Gastroesophageal sphincter (tissue), 4 donors: ENCODE results near the gene IRF8. TPM values are rescaled to one million over a fixed set of nuclear protein-coding genes. Genes with fewer than 3 reads are reported as not detected.

ENCODE experiments used
- ATAC-seq: fragments of 150-250 bp; one replicate; pipeline ENCODE4 v1.9.1; 2016; ENCODE audit warnings: mild to moderate bottlenecking, moderate library complexity
- H3K27ac ChIP-seq, 4 donors: fragments of 200-600 bp; sonication (generic) in 3 of 4; 1 replicate in 3 of 4; 2 replicates in 1 of 4; pipeline ENCODE4 v1.5.1; 2016 to 2019
- H3K27me3 ChIP-seq: fragments of 200-600 bp; sonication (generic); one replicate; pipeline ENCODE4 v1.5.1; 2019
- H3K36me3 ChIP-seq, 2 donors: fragments of 200-600 bp; sonication (generic); one replicate each; pipeline ENCODE4 v1.5.1; 2019; ENCODE audit warnings: control low read depth in 1 of 2
- H3K4me1 ChIP-seq, 3 donors: fragments of 200-600 bp; sonication (generic); 1 replicate in 2 of 3; 2 replicates in 1 of 3; pipeline ENCODE4 v1.5.1; 2016 to 2019; ENCODE audit warnings: control low read depth in 2 of 3
- H3K4me3 ChIP-seq, 2 donors: fragments of 200-600 bp; sonication (generic); one replicate each; pipeline ENCODE4 v1.5.1; 2019; ENCODE audit warnings: mild to moderate bottlenecking in 1 of 2, moderate library complexity in 1 of 2
- H3K9me3 ChIP-seq, 3 donors: fragments of 200-600 bp; sonication (generic); one replicate each; pipeline ENCODE4 v1.5.1; 2017 to 2019; ENCODE audit warnings: control low read depth in 2 of 3
- EP300 ChIP-seq: sonication (generic); formaldehyde crosslinking; IDR thresholded peaks from one replicate; pipeline ENCODE4 v1.6.1; 2017; ENCODE audit warnings: antibody characterized with exemption, mild to moderate bottlenecking
- POLR2A ChIP-seq, 2 donors: fragments of 450-650 bp; IDR thresholded peaks; one replicate each; pipeline ENCODE4 v1.6.1; 2017; ENCODE audit warnings: antibody characterized with exemption in 2 of 2, mild to moderate bottlenecking in 2 of 2, moderate library complexity in 1 of 2
- POLR2AphosphoS5 ChIP-seq: sonication (generic); formaldehyde crosslinking; IDR thresholded peaks from one replicate; pipeline ENCODE4 v1.6.1; 2017; ENCODE audit warnings: antibody characterized with exemption
- WGBS, 2 donors: methylation state at CpG; one replicate each; pipeline ENCODE4 v1.1.5; 2018; ENCODE audit warnings: low coverage in 1 of 2; 5-methylcytosine and 5-hydroxymethylcytosine counted together
- total RNA-seq, 4 donors: library from RNA; depleted of rRNA; stranded (reverse); fragments of >200 nt; gene quantifications; one replicate each; pipeline ENCODE4 v1.1.0, GENCODE V29; 2016
- TF ChIP-seq, protein P1 (sequence below), 4 experiments: fragments of 200-600 bp in 2 of 4; fragments of 450-650 bp in 2 of 4; sonication (generic) in 1 of 4; IDR thresholded peaks; one replicate each; pipeline ENCODE4 v1.5.1; 2017 to 2019; ENCODE audit warnings: antibody characterized with exemption in 4 of 4, mild to moderate bottlenecking in 2 of 4, moderate library complexity in 2 of 4

Gene IRF8
- total RNA-seq, 4 donors from 2014 or later: 2.4 to 13.8 (median 9.0) TPM

DNA sequence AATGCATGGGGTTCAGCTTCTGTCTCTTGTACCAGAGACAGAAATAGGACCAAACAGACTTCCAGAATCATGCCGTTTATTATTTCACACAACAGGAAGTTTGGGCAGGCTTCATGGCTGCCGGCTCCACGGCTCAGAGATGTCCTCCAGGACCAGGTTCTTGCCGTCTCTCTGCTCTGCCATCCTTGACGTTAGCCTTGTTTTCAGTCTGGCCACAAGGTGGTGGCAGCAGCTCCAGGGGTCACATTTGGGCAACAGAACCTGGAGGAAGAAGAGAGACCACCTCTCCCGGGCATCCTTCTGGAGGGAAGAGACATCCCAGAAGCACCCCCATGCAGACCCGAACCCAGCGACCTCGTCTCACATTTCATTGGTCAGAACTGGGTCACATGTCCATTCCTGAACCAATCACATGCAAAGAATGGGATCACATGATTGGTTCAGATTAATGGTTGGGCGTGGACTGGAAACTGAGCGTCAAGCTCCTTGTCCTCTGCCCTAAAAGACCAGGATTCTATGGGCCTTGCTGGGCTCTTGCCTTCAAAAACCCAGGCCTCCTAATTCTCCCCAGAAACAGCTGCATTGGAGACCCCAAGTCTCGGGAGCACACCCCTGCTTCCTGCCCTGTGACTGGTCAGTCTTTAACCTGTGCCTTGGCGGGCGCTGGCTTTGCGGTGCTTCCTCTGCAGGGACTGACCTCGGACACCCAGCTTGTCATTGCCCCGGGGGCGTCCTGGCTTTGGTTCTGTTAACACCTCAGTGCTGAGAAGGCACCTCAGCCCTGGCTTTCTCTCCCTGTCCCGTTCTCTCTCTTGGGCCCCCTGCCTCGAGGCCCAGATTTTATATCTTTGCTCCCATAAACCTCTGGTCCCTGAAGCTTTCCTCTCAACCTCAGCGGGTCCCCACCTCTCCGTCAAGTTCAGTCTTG is 63.3 kb downstream of the IRF8 start:
- WGBS, 2 donors: 64 to 85% methylated on average over 4 to 12 of the region's 22 CpGs
- H3K27ac ChIP-seq: no peak overlapping the region
- H3K36me3 ChIP-seq: no peaks in the 10 kb centered on the region
- H3K4me1 ChIP-seq: peaks cover 0 to 21% (median 11%) of the 10 kb centered on the region in 3 donors
- no peaks in the 10 kb centered on the region for H3K9me3 ChIP-seq
- H3K4me3 ChIP-seq: no peak overlapping the region
- TF ChIP-seq POLR2AphosphoS5: no peak
- no peak for TF ChIP-seq EP300
- TF ChIP-seq POLR2A (IDR thresholded peaks at IDR 0.05): no peak
- TF ChIP-seq, protein P1, sequence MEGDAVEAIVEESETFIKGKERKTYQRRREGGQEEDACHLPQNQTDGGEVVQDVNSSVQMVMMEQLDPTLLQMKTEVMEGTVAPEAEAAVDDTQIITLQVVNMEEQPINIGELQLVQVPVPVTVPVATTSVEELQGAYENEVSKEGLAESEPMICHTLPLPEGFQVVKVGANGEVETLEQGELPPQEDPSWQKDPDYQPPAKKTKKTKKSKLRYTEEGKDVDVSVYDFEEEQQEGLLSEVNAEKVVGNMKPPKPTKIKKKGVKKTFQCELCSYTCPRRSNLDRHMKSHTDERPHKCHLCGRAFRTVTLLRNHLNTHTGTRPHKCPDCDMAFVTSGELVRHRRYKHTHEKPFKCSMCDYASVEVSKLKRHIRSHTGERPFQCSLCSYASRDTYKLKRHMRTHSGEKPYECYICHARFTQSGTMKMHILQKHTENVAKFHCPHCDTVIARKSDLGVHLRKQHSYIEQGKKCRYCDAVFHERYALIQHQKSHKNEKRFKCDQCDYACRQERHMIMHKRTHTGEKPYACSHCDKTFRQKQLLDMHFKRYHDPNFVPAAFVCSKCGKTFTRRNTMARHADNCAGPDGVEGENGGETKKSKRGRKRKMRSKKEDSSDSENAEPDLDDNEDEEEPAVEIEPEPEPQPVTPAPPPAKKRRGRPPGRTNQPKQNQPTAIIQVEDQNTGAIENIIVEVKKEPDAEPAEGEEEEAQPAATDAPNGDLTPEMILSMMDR (IDR thresholded peaks at IDR 0.05): no peak
- no peaks in the 10 kb centered on the region for H3K27me3 ChIP-seq
- ATAC-seq: no peak

DNA sequence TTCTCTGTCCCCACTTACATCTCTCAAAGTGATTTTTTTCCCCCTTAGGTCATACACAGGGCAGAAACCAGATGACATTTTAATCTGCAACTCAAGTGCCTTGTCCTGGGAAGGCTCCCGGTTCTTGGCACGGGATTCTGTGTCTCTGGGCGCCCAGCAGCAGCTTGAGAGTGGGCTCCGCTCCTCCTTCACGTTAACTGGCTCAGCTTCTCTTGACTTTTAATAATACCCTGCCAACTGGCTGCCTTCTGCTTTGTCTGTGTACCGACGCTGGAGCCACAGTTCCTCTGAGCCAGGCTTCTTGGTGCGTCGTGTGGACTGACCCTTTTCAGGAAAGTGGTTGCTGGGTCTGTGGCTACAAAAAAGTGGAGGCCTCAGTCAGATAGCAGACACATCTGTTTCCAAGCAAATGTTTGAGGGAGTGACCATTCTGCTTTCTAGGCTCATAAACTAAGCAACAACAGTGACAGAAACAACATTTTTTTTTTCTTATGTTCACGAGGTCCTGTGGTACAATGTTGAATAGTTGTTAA is 64.9 kb downstream of the IRF8 start:
- Histone ChIP-seq H3K27ac (peak overlapping the region in 3 of 4 donors; percentile 47 to 54 (median 48)), H3K4me1 (peaks cover 0 to 21% (median 11%) of the 10 kb centered on the region in 3 donors), H3K36me3 (no peaks in the 10 kb centered on the region), H3K27me3 (no peaks in the 10 kb centered on the region), H3K9me3 (no peaks in the 10 kb centered on the region), H3K4me3 (no peak overlapping the region)
- TF ChIP-seq EP300 (no peak), POLR2AphosphoS5 (peak; percentile 26)
- ATAC-seq: peak; percentile 72
- 9 to 13% methylated on average over 8 to 9 of the region's 10 CpGs for WGBS, 2 donors

DNA sequence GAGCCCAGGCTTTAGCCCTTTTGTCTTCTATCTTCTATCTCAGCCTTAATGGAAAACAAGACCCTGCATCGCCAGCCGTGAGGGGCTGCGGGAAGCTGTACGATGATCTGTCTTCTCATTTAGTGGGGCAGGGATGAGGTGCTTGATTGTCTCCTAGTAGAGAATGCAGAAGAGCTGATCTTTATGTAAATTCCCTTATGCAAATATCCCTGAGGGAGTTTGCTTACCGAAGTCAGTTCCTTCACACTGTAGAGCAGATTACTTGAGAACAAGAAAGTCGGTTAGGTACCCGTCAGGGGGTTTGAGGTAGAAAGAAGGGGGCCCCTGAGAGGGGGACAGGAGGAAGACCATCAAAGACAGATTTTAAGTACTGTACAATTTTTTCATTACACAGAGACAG is 66.2 kb downstream of the IRF8 start:
- Histone ChIP-seq H3K36me3 (no peaks in the 10 kb centered on the region), H3K4me3 (no peak overlapping the region), H3K27ac (no peak overlapping the region), H3K9me3 (no peaks in the 10 kb centered on the region), H3K4me1 (peaks cover 0 to 32% (median 11%) of the 10 kb centered on the region in 3 donors), H3K27me3 (no peaks in the 10 kb centered on the region)
- ATAC-seq: no peak
- 80 to 95% methylated on average over 1 to 7 of the region's 7 CpGs for WGBS, 2 donors
- TF ChIP-seq EP300 (no peak), POLR2AphosphoS5 (no peak), POLR2A (IDR thresholded peaks at IDR 0.05) (no peak)
- TF ChIP-seq, protein P1 (IDR thresholded peaks at IDR 0.05): no peak

DNA sequence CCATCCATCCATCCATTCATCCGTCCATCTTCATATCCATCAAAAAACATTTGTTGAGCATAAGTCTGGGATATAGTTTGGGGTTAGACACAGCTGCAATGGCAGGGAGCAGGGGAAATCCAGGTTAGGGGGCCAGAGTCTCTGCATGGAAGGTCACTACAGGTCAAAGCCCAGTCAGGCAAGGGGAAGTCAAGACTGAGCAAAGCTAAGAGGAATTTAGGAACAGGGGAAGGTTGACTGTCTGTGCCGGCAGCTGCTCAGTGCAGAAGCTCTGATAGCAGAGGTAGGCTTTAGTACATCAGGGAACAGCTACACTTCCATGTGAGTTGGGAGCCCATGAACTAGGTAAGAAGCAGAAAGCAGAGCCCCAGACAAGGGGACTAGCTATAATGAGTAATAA is 68.1 kb downstream of the IRF8 start:
- Histone ChIP-seq H3K27ac (no peak overlapping the region), H3K4me3 (no peak overlapping the region), H3K27me3 (no peaks in the 10 kb centered on the region), H3K9me3 (no peaks in the 10 kb centered on the region), H3K36me3 (no peaks in the 10 kb centered on the region), H3K4me1 (peaks cover 0 to 32% (median 11%) of the 10 kb centered on the region in 3 donors)
- TF ChIP-seq POLR2AphosphoS5: no peak
- TF ChIP-seq, protein P1 (IDR thresholded peaks at IDR 0.05): no peak
- TF ChIP-seq POLR2A (IDR thresholded peaks at IDR 0.05): no peak
- TF ChIP-seq EP300: no peak
- 78 to 86% methylated on average over 1 to 2 of the region's 2 CpGs for WGBS, 2 donors
- ATAC-seq: no peak

DNA sequence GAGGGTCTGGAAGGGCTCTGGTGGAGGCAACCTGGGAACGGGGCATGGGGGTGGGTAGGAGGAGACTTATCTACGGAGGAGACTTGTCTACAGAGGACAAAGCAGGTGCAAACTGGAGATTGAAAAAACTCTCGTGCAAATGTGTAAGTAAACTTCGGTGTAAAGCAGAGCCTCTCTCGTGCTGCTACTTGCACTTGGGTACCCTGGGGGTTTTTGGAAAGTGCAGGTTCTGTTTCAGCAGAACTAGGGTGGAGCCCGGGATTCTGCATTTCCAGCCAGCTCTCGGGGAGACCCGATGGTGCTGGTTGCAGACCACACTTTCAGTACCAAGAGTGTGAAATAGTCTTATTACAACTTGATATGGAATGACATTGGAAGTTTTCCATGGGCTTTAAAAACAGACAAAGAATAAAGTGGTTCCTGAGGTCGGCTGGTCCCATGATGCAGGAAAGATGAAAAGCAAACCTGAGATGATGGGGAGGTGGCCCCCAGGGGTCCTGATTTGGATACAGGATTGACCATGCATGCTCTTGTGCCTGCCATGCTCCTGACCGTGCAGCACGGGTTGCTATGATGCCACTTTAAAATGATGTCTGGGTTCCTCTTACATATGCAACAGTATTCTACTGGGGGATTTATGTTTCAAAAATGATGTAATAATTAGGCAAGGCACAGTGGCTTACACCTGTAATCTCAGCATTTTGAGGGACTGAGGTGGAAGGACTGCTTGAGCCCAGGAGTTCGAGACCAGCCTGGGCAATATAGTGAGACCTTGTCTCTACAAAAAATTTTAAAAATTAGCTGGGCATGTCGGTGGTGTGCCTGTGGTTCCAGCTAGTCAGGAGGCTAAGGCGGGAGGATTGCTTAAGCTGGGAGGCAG is 69.3 kb downstream of the IRF8 start:
- Histone ChIP-seq H3K27ac (no peak overlapping the region), H3K9me3 (no peaks in the 10 kb centered on the region), H3K4me1 (peaks cover 0 to 25% (median 7%) of the 10 kb centered on the region in 3 donors), H3K4me3 (no peak overlapping the region), H3K36me3 (no peaks in the 10 kb centered on the region), H3K27me3 (no peaks in the 10 kb centered on the region)
- 69 to 77% methylated on average over 3 to 14 of the region's 14 CpGs for WGBS, 2 donors
- TF ChIP-seq POLR2A (IDR thresholded peaks at IDR 0.05): no peak
- no peak for TF ChIP-seq EP300
- ATAC-seq: no peak
